Common myeloid progenitor, CD34-positive (primary cell): Measurements from ENCODE around the gene KIRREL3.
A peak's percentile ranks its signal among the peaks of the same experiment; 100 is the strongest.

Experiments used
- CTCF ChIA-PET: fragments of 350-600 bp; sonication (Branson Sonifier 250); formaldehyde crosslinking; loops from one replicate; lab custom pipeline; 2021; ENCODE audit warnings: antibody characterized with exemption; lab: Charles Lee
- POLR2A ChIA-PET: fragments of 350-600 bp; sonication (Branson Sonifier 250); formaldehyde crosslinking; loops from one replicate; lab custom pipeline; 2021; ENCODE audit warnings: antibody characterized with exemption; lab: Charles Lee
- DNase-seq, 3 donors: peaks; one replicate each; pipeline versions ENCODE4 v3.0.0 to v3.0.0-alpha.2; 2013
- H3K27ac ChIP-seq, 2 experiments: 1 replicate in 1 of 2; 2 replicates in 1 of 2; pipeline ENCODE4 v1.7.0; 2013; ENCODE audit warnings: inconsistent platforms in 2 of 2, low read length in 2 of 2, mild to moderate bottlenecking in 2 of 2, low read depth in 1 of 2, moderate library complexity in 1 of 2; ENCODE audit not compliant: severe bottlenecking in 2 of 2, insufficient read depth in 1 of 2, poor library complexity in 1 of 2
- H3K27me3 ChIP-seq, 5 experiments: replicated peaks in 2 of 5; 1 replicate in 3 of 5; 2 replicates in 2 of 5; pipeline versions ENCODE4 v1.6.1 to v1.7.0; 2013; ENCODE audit warnings: low read length in 4 of 5, mild to moderate bottlenecking in 2 of 5, moderate library complexity in 2 of 5, inconsistent platforms in 1 of 5; ENCODE audit not compliant: insufficient read depth in 5 of 5, control insufficient read depth in 4 of 5
- H3K36me3 ChIP-seq, 4 experiments: 1 replicate in 2 of 4; 2 replicates in 2 of 4; pipeline versions ENCODE4 v1.6.1 to v1.7.0; 2013; ENCODE audit warnings: low read length in 3 of 4, control low read depth in 1 of 4, mild to moderate bottlenecking in 1 of 4; ENCODE audit not compliant: control insufficient read depth in 4 of 4, insufficient read depth in 4 of 4
- H3K4me1 ChIP-seq, 4 experiments: 1 replicate in 3 of 4; 2 replicates in 1 of 4; pipeline versions ENCODE4 v1.6.1 to v1.7.1; 2013; ENCODE audit warnings: low read length in 3 of 4, mild to moderate bottlenecking in 3 of 4, control low read depth in 1 of 4, inconsistent platforms in 1 of 4, moderate library complexity in 1 of 4; ENCODE audit not compliant: control insufficient read depth in 4 of 4, insufficient read depth in 4 of 4; ENCODE audit errors: control extremely low read depth in 1 of 4
- H3K4me3 ChIP-seq, 7 experiments: 1 replicate in 4 of 7; 2 replicates in 3 of 7; pipeline versions ENCODE4 v1.5.1 to v1.7.0; 2013; ENCODE audit warnings: mild to moderate bottlenecking in 7 of 7, low read length in 6 of 7, moderate library complexity in 6 of 7, inconsistent platforms in 2 of 7, low read depth in 2 of 7, control low read depth in 1 of 7; ENCODE audit not compliant: insufficient read depth in 4 of 7, control insufficient read depth in 1 of 7; ENCODE audit errors: extremely low read depth in 1 of 7
- H3K9me3 ChIP-seq, 5 experiments: 1 replicate in 4 of 5; 2 replicates in 1 of 5; pipeline versions ENCODE4 v1.6.1 to v1.7.1; 2013; ENCODE audit warnings: low read length in 4 of 5, mild to moderate bottlenecking in 2 of 5, inconsistent platforms in 1 of 5, low read depth in 1 of 5, moderate library complexity in 1 of 5; ENCODE audit not compliant: control insufficient read depth in 4 of 5, insufficient read depth in 2 of 5; ENCODE audit errors: control extremely low read depth in 1 of 5
- WGBS: methylation state at CpG from one replicate; pipeline ENCODE4 v1.1.5; 2013; ENCODE audit not compliant: insufficient coverage; 5-methylcytosine and 5-hydroxymethylcytosine counted together

The KIRREL3 gene

GRCh38 chr11:126567419-126567818, 433.2 kb downstream of the KIRREL3 start:
- Histone ChIP-seq H3K27ac (no peak overlapping the region), H3K36me3 (no peaks in the 10 kb centered on the region), H3K4me1 (no peaks in the 10 kb centered on the region), H3K9me3 (no peaks in the 10 kb centered on the region), H3K27me3 (peaks cover 0 to 54% (median 8%) of the 10 kb centered on the region in 5 experiments), H3K4me3 (no peak overlapping the region)
- no peak for DNase-seq
- WGBS: 68% methylated on average over 4 of the region's 4 CpGs
- POLR2A ChIA-PET: no interaction called here
- CTCF ChIA-PET: interaction anchor here (0.5 kb wide), 1 partner anchor 627 kb away, joined by 4 read pairs; no protein-coding TSS in a partner anchor

- no peaks in the 10 kb centered on the region for H3K9me3 ChIP-seq
- no peak for DNase-seq
- 10% methylated on average over 6 of the region's 9 CpGs for WGBS
- no peak overlapping the region for H3K4me3 ChIP-seq
- no peak overlapping the region for H3K27ac ChIP-seq
- peaks cover 0 to 42% (median 3%) of the 10 kb centered on the region in 5 experiments for H3K27me3 ChIP-seq
- POLR2A ChIA-PET: no interaction called here
- no peaks in the 10 kb centered on the region for H3K36me3 ChIP-seq
- CTCF ChIA-PET: no interaction called here
- no peaks in the 10 kb centered on the region for H3K4me1 ChIP-seq
Observed at GRCh38 chr11:126564566-126564965, 436.0 kb downstream of the KIRREL3 start.

GRCh38 chr11:126561327-126561893, 439.2 kb downstream of the KIRREL3 start:
- H3K36me3 ChIP-seq: no peaks in the 10 kb centered on the region
- WGBS: 30% methylated on average over 6 of the region's 8 CpGs
- peaks cover 0 to 20% (median 3%) of the 10 kb centered on the region in 5 experiments for H3K27me3 ChIP-seq
- H3K4me3 ChIP-seq: no peak overlapping the region
- H3K27ac ChIP-seq: no peak overlapping the region
- no peaks in the 10 kb centered on the region for H3K9me3 ChIP-seq
- CTCF ChIA-PET: interaction anchor here (0.8 to 2.2 kb wide), 2 partner anchors 12 to 18 kb away, joined by 3 to 6 read pairs; no protein-coding TSS in a partner anchor
- peak; percentile 55 to 81 (median 74) for DNase-seq
- POLR2A ChIA-PET: interaction anchor here (1.2 kb wide), 1 partner anchor 19 kb away, joined by 3 read pairs; no protein-coding TSS in a partner anchor
- H3K4me1 ChIP-seq: no peaks in the 10 kb centered on the region

GRCh38 chr11:126560221-126560620, 440.3 kb downstream of the KIRREL3 start:
- no peaks in the 10 kb centered on the region for H3K4me1 ChIP-seq
- H3K4me3 ChIP-seq: no peak overlapping the region
- H3K9me3 ChIP-seq: no peaks in the 10 kb centered on the region
- DNase-seq: no peak
- 77% methylated on average over 2 of the region's 4 CpGs for WGBS
- H3K27ac ChIP-seq: no peak overlapping the region
- H3K27me3 ChIP-seq: peaks cover 0 to 22% (median 3%) of the 10 kb centered on the region in 5 experiments
- ChIA-PET POLR2A (interaction anchor here (0.6 kb wide), 1 partner anchor 17 kb away, joined by 4 read pairs; no protein-coding TSS in a partner anchor), CTCF (interaction anchor here (0.8 kb wide), 1 partner anchor 17 kb away, joined by 3 read pairs; no protein-coding TSS in a partner anchor)
- no peaks in the 10 kb centered on the region for H3K36me3 ChIP-seq

- ChIA-PET CTCF (interaction anchor here (0.7 kb wide), 1 partner anchor 68 kb away, joined by 3 read pairs; no protein-coding TSS in a partner anchor), POLR2A (no interaction called here)
- DNase-seq: no peak
- Histone ChIP-seq H3K4me1 (peaks cover 0 to 10% (median 8%) of the 10 kb centered on the region in 4 experiments), H3K27me3 (peaks cover 0 to 6% (median 0%) of the 10 kb centered on the region in 5 experiments), H3K4me3 (no peak overlapping the region), H3K36me3 (no peaks in the 10 kb centered on the region), H3K9me3 (no peaks in the 10 kb centered on the region), H3K27ac (no peak overlapping the region)
- WGBS: 91% methylated on average over 10 of the region's 20 CpGs
Observed at GRCh38 chr11:126548581-126549550, 451.7 kb downstream of the KIRREL3 start.

GRCh38 chr11:126547691-126548090, 452.9 kb downstream of the KIRREL3 start:
- POLR2A ChIA-PET: no interaction called here
- H3K27ac ChIP-seq: no peak overlapping the region
- no peak for DNase-seq
- no peaks in the 10 kb centered on the region for H3K27me3 ChIP-seq
- H3K9me3 ChIP-seq: no peaks in the 10 kb centered on the region
- peaks cover 0 to 20% (median 15%) of the 10 kb centered on the region in 4 experiments for H3K4me1 ChIP-seq
- CTCF ChIA-PET: no interaction called here
- H3K36me3 ChIP-seq: no peaks in the 10 kb centered on the region
- no peak overlapping the region for H3K4me3 ChIP-seq
- 93% methylated on average over 8 of the region's 9 CpGs for WGBS
